ENCODE measurements around the gene FA2H.
A peak's percentile ranks its signal among the peaks of the same experiment; 100 is the strongest.
"Not testable (repeated sequence)": the region's sequence is repeated elsewhere in the genome, so short reads cannot be mapped to it uniquely, and the experiment has no call there.

The FA2H gene

GRCh38 chr16:74793571-74793970 lies 19.0 kb upstream of the FA2H start:
- Histone ChIP-seq H3K9ac (ENCODE audit: low read depth, low read length) (no peak overlapping the region), H3K27ac (ENCODE audit: low read depth, low read length) (no peak overlapping the region), H3K9me3 (ENCODE audit: control insufficient read depth, insufficient read depth, low read length) (peaks cover 12% of the 10 kb centered on the region), H3K27me3 (ENCODE audit: control insufficient read depth, insufficient read depth, low read length) (no peaks in the 10 kb centered on the region), H3K4me3 (ENCODE audit: low read depth, low read length) (no peak overlapping the region), H3K4me1 (ENCODE audit: control insufficient read depth, insufficient read depth, low read length) (0 out of 2 replicates have a peak, but pooled peaks cover 4% of the 10 kb centered on the region), H3K36me3 (ENCODE audit: control insufficient read depth, insufficient read depth, low read length) (peaks cover 4% of the 10 kb centered on the region; the same call in 1 of the 2 replicates)

GRCh38 chr16:74792225-74792624 lies 17.6 kb upstream of the FA2H start:
- Histone ChIP-seq H3K9ac (ENCODE audit: low read depth, low read length) (no peak overlapping the region), H3K27me3 (ENCODE audit: control insufficient read depth, insufficient read depth, low read length) (no peaks in the 10 kb centered on the region), H3K36me3 (ENCODE audit: control insufficient read depth, insufficient read depth, low read length) (peaks cover 4% of the 10 kb centered on the region; the same call in 1 of the 2 replicates), H3K4me3 (ENCODE audit: low read depth, low read length) (no peak overlapping the region), H3K4me1 (ENCODE audit: control insufficient read depth, insufficient read depth, low read length) (0 out of 2 replicates have a peak, but pooled peaks cover 4% of the 10 kb centered on the region), H3K9me3 (ENCODE audit: control insufficient read depth, insufficient read depth, low read length) (peaks cover 2% of the 10 kb centered on the region; the same call in 1 of the 2 replicates), H3K27ac (ENCODE audit: low read depth, low read length) (no peak overlapping the region)

- H3K9ac ChIP-seq (ENCODE audit: low read depth, low read length); H3K27ac ChIP-seq (ENCODE audit: low read depth, low read length); H3K9me3 ChIP-seq (ENCODE audit: control insufficient read depth, insufficient read depth, low read length); H3K27me3 ChIP-seq (ENCODE audit: control insufficient read depth, insufficient read depth, low read length); H3K4me3 ChIP-seq (ENCODE audit: low read depth, low read length); H3K4me1 ChIP-seq (ENCODE audit: control insufficient read depth, insufficient read depth, low read length); H3K36me3 ChIP-seq (ENCODE audit: control insufficient read depth, insufficient read depth, low read length): not testable (repeated sequence)
These were observed 17.1 kb upstream of the FA2H start for GRCh38 chr16:74791749-74792148.

- no peaks in the 10 kb centered on the region; the same call in 1 of the 2 replicates for H3K4me1 ChIP-seq (ENCODE audit: control insufficient read depth, insufficient read depth, low read length)
- H3K27ac ChIP-seq (ENCODE audit: low read depth, low read length) = no peak overlapping the region
- no peaks in the 10 kb centered on the region for H3K27me3 ChIP-seq (ENCODE audit: control insufficient read depth, insufficient read depth, low read length)
- H3K36me3 ChIP-seq (ENCODE audit: control insufficient read depth, insufficient read depth, low read length) = peaks cover 6% of the 10 kb centered on the region; the same call in 1 of the 2 replicates
- H3K9ac ChIP-seq (ENCODE audit: low read depth, low read length) = no peak overlapping the region
- no peaks in the 10 kb centered on the region for H3K9me3 ChIP-seq (ENCODE audit: control insufficient read depth, insufficient read depth, low read length)
- no peak overlapping the region for H3K4me3 ChIP-seq (ENCODE audit: low read depth, low read length)
These were observed 13.5 kb upstream of the FA2H start for GRCh38 chr16:74788108-74788507.

- Histone ChIP-seq H3K27me3 (ENCODE audit: control insufficient read depth, insufficient read depth, low read length) (no peaks in the 10 kb centered on the region), H3K36me3 (ENCODE audit: control insufficient read depth, insufficient read depth, low read length) (0 out of 2 replicates have a peak, but pooled peaks cover 3% of the 10 kb centered on the region), H3K4me3 (ENCODE audit: low read depth, low read length) (no peak overlapping the region), H3K9me3 (ENCODE audit: control insufficient read depth, insufficient read depth, low read length) (no peaks in the 10 kb centered on the region), H3K9ac (ENCODE audit: low read depth, low read length) (no peak overlapping the region), H3K27ac (ENCODE audit: low read depth, low read length) (no peak overlapping the region), H3K4me1 (ENCODE audit: control insufficient read depth, insufficient read depth, low read length) (no peaks in the 10 kb centered on the region; the same call in 1 of the 2 replicates)
These were observed 10.4 kb upstream of the FA2H start for GRCh38 chr16:74785031-74785430.

GRCh38 chr16:74778646-74779045 lies 4.0 kb upstream of the FA2H start:
- no peak overlapping the region for H3K9ac ChIP-seq (ENCODE audit: low read depth, low read length)

GRCh38 chr16:74776926-74777325 lies 2.3 kb upstream of the FA2H start:
- Histone ChIP-seq H3K27me3 (ENCODE audit: control insufficient read depth, insufficient read depth, low read length) (peaks cover 24% of the 10 kb centered on the region), H3K9ac (ENCODE audit: low read depth, low read length) (no peak overlapping the region), H3K36me3 (ENCODE audit: control insufficient read depth, insufficient read depth, low read length) (no peaks in the 10 kb centered on the region), H3K4me1 (ENCODE audit: control insufficient read depth, insufficient read depth, low read length) (peaks cover 7% of the 10 kb centered on the region), H3K27ac (ENCODE audit: low read depth, low read length) (no peak overlapping the region), H3K4me3 (ENCODE audit: low read depth, low read length) (no peak overlapping the region), H3K9me3 (ENCODE audit: control insufficient read depth, insufficient read depth, low read length) (no peaks in the 10 kb centered on the region)

More at GRCh38 chr16:74778646-74779045, 4.0 kb upstream of the FA2H start:
- Histone ChIP-seq H3K4me3 (ENCODE audit: low read depth, low read length) (no peak overlapping the region), H3K9me3 (ENCODE audit: control insufficient read depth, insufficient read depth, low read length) (no peaks in the 10 kb centered on the region), H3K36me3 (ENCODE audit: control insufficient read depth, insufficient read depth, low read length) (no peaks in the 10 kb centered on the region), H3K27ac (ENCODE audit: low read depth, low read length) (no peak overlapping the region), H3K27me3 (ENCODE audit: control insufficient read depth, insufficient read depth, low read length) (peaks cover 12% of the 10 kb centered on the region), H3K4me1 (ENCODE audit: control insufficient read depth, insufficient read depth, low read length) (peaks cover 4% of the 10 kb centered on the region)

- H3K27ac ChIP-seq (ENCODE audit: low read depth, low read length) = no peak overlapping the region
- peaks cover 24% of the 10 kb centered on the region for H3K27me3 ChIP-seq (ENCODE audit: control insufficient read depth, insufficient read depth, low read length)
- H3K36me3 ChIP-seq (ENCODE audit: control insufficient read depth, insufficient read depth, low read length) = no peaks in the 10 kb centered on the region
- peak overlapping the region; percentile 54 for H3K4me3 ChIP-seq (ENCODE audit: low read depth, low read length)
- H3K4me1 ChIP-seq (ENCODE audit: control insufficient read depth, insufficient read depth, low read length) = peaks cover 7% of the 10 kb centered on the region
- H3K9ac ChIP-seq (ENCODE audit: low read depth, low read length) = no peak overlapping the region; the same call in 1 of the 2 replicates
- no peaks in the 10 kb centered on the region for H3K9me3 ChIP-seq (ENCODE audit: control insufficient read depth, insufficient read depth, low read length)
These were observed 635 bp upstream of the FA2H start for GRCh38 chr16:74775255-74775654.

- Histone ChIP-seq H3K27ac (ENCODE audit: low read depth, low read length) (no peak overlapping the region), H3K9ac (ENCODE audit: low read depth, low read length) (no peak overlapping the region), H3K9me3 (ENCODE audit: control insufficient read depth, insufficient read depth, low read length) (no peaks in the 10 kb centered on the region), H3K36me3 (ENCODE audit: control insufficient read depth, insufficient read depth, low read length) (no peaks in the 10 kb centered on the region), H3K4me1 (ENCODE audit: control insufficient read depth, insufficient read depth, low read length) (peaks cover 7% of the 10 kb centered on the region), H3K4me3 (ENCODE audit: low read depth, low read length) (peak overlapping the region; percentile 54), H3K27me3 (ENCODE audit: control insufficient read depth, insufficient read depth, low read length) (peaks cover 24% of the 10 kb centered on the region)
These were observed 986 bp downstream of the FA2H start for GRCh38 chr16:74773446-74774222.

- H3K27ac ChIP-seq (ENCODE audit: low read depth, low read length) = no peak overlapping the region
- no peak overlapping the region for H3K4me3 ChIP-seq (ENCODE audit: low read depth, low read length)
- no peaks in the 10 kb centered on the region for H3K9me3 ChIP-seq (ENCODE audit: control insufficient read depth, insufficient read depth, low read length)
- peaks cover 24% of the 10 kb centered on the region for H3K27me3 ChIP-seq (ENCODE audit: control insufficient read depth, insufficient read depth, low read length)
- peaks cover 7% of the 10 kb centered on the region for H3K4me1 ChIP-seq (ENCODE audit: control insufficient read depth, insufficient read depth, low read length)
- H3K36me3 ChIP-seq (ENCODE audit: control insufficient read depth, insufficient read depth, low read length) = no peaks in the 10 kb centered on the region
- no peak overlapping the region for H3K9ac ChIP-seq (ENCODE audit: low read depth, low read length)
These were observed 2.8 kb downstream of the FA2H start for GRCh38 chr16:74771656-74772315.

Data from HUES48 (cell line).